GM21576 (cell line): ENCODE data around the gene DDI1.

Experiments used
- ATAC-seq: cut with Tn5 transposase; IDR thresholded peaks from one replicate; pipeline ENCODE4 v1.9.1; 2021; ENCODE audit warnings: mild to moderate bottlenecking, moderate library complexity; ENCODE audit not compliant: unreplicated experiment

DDI1 gene

GRCh38 chr11:104075706-104076105 is 39.3 kb downstream of the DDI1 start:
- ATAC-seq, result no peak

- no peak for ATAC-seq
Measured at GRCh38 chr11:104076455-104076854, 40.0 kb downstream of the DDI1 start.

- no peak for ATAC-seq
Measured at GRCh38 chr11:104078245-104078644, 41.8 kb downstream of the DDI1 start.

GRCh38 chr11:104078995-104079394 is 42.6 kb downstream of the DDI1 start:
- no peak for ATAC-seq

GRCh38 chr11:104086621-104087020 is 50.2 kb downstream of the DDI1 start:
- no peak for ATAC-seq
